Measurements from ENCODE around the gene CUEDC1.

Gene CUEDC1

GRCh38 chr17:57880086-57880456, 75.1 kb downstream of the CUEDC1 start:
- DNase-seq (ENCODE audit: low read depth in 2 of 2, low spot score in 1 of 2): no peak

DNA sequence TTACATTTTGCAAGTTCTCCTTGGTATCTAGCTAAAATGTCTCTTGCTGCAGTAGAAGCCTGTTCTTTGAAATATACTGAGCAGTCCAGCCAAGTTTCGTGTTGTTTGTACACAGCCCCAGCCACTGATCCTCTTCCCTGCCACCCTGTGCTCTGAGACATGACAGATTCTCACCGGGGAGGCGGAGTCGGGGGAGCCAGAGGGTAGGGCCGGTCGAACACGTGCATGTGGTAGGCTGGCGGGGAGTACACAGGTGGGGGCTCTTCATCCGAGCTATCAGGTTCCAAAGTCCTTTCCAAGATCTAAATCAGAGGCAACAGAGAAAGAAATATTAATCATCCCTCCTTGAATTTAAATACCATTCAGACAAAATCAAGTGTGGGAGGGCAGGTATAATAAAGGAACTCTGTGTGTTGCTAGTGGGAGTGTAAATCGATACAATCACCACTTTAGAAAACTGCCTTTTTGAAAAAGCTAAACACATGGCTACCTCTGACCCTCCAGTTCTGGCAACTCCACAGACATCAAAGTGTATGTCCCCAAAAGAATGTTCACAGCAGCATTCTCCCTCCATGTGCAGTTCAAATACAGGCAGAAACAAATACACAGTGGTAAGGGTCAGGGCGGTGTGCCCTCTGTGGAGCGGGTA, 75.7 kb downstream of the CUEDC1 start:
- no peak for DNase-seq (ENCODE audit: low read depth in 2 of 2, low spot score in 1 of 2)

GRCh38 chr17:57877803-57878377, 77.3 kb downstream of the CUEDC1 start:
- no peak for DNase-seq (ENCODE audit: low read depth in 2 of 2, low spot score in 1 of 2)

DNA sequence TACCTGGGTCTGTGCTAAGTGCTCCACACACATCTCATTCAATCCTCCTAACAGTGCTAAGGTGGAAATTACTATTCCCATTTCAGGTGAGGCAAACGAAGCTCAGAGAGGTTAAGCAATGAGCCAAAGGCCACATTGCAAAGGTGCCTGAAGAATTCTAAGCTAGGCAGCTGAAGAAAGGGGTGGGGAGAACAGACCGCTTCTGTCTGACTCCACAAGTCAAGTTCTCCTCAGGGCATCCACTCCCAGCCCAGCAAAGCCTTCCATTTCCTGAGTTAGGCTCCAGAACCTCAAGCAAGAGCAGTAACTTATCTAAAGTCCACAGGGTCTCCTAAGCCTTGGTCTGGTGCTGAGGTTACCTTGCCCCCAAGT, 78.4 kb downstream of the CUEDC1 start:
- no peak for DNase-seq (ENCODE audit: low read depth in 2 of 2, low spot score in 1 of 2)

- DNase-seq (ENCODE audit: low read depth in 2 of 2, low spot score in 1 of 2): no peak
Measured at GRCh38 chr17:57876023-57876865, 79.0 kb downstream of the CUEDC1 start.

- no peak for DNase-seq (ENCODE audit: low read depth in 2 of 2, low spot score in 1 of 2)
Measured at GRCh38 chr17:57875290-57876022, 79.8 kb downstream of the CUEDC1 start.

DNA sequence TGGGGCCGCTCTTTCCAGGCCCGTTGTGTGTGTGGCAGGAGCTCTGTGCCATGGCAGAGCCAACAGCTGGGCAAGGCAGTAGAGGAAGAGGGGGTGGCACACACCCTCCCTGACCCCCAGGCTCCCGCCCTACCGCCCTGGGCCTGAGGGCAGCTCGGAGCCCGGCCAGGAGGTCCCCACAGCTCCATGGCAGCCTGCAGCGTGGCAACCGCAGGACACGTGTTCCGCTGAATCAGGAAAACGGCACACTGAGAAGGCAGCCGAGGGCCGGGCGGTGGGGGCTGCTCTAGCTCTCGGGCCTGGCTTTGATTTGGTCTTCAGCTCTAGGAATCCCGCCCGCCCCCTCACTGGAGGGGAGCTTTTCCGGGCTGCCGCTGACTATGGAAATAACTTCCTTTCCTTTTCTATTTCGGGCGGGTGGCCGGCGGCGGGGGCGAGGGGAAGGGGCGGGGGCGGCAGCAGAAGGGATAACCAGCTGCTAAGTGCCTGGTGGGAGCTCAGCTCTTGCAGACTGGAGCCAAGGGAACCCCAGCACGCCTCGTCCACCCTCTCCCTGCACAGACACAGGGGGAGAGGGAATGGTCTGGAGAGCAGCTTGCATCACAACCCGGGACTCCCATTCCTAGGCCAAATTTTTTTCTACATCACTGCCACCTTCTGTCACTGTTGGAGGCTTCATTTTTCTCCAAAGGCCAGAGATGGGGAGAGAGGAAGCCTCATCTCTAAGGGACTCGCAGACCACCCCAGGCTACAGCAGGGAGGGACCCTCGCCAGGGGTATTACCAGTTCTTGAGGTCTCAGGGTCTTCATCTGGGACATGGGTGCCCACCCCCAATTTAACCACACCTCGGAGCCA, 80.5 kb downstream of the CUEDC1 start:
- DNase-seq (ENCODE audit: low read depth in 2 of 2, low spot score in 1 of 2): no peak

DNA sequence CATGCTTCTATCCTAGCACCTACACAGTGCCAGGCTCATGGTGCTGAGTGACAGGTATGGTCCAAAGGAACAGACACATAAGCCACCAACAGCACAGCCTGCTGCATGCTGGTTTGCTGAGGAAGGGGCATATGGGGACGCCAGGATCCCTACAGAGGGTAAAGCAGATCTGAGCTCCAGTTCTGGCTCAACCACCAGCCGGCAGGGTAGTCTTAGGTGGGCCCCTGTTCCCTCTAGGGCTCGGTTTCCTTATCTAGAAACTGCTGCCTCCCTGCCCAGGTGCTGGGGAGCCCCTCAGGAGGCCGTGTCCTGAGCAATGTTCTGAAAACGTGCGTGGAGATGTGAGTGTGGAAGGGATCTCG, 81.2 kb downstream of the CUEDC1 start:
- no peak for DNase-seq (ENCODE audit: low read depth in 2 of 2, low spot score in 1 of 2)

DNA sequence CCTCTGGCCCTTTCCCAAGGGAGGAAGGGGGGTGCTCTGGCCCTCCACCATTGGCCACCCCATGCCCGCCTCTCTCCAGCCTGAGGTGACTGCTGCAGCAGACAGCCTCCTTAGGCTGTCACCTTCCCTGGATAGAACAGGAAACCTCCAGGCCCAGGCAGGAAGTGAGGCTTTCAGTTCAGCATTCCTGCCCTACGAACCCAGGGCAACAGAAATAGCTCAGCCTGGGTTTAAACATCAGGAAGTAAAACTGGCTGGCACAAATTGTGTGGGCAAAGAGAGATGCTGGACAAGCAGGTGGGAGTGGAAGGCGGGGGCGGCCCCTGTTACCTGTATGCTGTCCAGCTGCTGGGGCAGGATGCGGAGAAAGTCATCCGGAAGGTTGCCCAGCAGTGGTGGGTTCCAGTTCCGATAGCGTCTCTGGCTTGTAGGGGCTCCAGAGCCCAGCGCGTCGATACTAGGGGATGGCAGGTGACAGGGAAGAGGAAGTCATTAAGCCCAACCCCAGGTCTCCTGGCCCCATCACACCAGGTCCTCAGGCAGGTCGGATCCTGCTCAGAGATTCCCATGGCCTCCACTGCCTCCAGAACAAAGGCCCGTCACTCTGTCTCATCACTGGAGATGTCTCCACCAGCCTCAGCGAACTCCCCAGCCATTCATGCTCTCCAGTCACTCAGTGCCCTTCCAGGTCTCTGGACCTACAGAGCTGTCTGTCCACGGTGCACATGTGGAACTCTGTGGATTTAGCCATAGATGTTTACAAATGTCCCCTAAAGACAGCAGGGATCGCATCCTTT, 81.8 kb downstream of the CUEDC1 start:
- DNase-seq (ENCODE audit: low read depth in 2 of 2, low spot score in 1 of 2): no peak

GRCh38 chr17:57872536-57872935, 82.7 kb downstream of the CUEDC1 start:
- DNase-seq (ENCODE audit: low read depth in 2 of 2, low spot score in 1 of 2): no peak

- no peak for DNase-seq (ENCODE audit: low read depth in 2 of 2, low spot score in 1 of 2)
Measured at GRCh38 chr17:57871863-57872262, 83.3 kb downstream of the CUEDC1 start.

GRCh38 chr17:57871155-57871554, 84.1 kb downstream of the CUEDC1 start:
- DNase-seq (ENCODE audit: low read depth in 2 of 2, low spot score in 1 of 2): no peak

GRCh38 chr17:57870283-57870635, 85.0 kb downstream of the CUEDC1 start:
- DNase-seq (ENCODE audit: low read depth in 2 of 2, low spot score in 1 of 2): no peak

GRCh38 chr17:57869617-57870282, 85.5 kb downstream of the CUEDC1 start:
- no peak for DNase-seq (ENCODE audit: low read depth in 2 of 2, low spot score in 1 of 2)

DNA sequence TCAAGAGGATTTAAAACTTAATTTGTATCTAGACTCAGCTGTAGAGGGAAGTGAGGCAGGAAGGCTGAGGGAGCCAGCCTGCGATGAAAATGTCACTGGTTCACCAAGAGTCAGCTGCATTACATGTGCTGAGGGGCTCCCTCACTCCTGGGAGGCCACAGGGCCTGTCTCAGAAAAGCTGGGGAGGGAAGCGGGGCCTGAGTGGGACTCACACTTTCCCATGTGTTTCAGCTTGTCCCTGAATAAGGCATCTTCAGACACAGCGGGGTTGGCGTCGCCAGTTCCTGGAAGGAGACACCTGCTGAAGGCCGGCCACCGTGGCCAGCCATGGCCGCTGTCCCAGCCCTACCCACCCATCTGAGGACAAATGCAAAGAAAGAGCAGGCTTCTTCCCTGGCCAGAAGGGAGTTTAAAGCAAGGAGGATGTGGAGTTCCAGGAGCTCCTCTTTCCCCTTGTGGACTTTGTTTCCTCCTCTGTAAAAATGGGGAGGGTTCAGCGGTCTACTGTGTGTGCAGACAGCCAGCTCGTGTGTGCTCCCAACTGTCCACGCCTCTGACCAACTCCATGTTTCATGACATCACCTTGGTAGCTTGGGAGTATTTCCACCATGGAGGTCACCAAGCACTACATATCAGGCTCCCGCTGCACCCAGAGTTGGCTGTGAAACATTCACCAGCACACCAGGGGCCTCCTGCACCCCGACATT, 86.1 kb downstream of the CUEDC1 start:
- no peak for DNase-seq (ENCODE audit: low read depth in 2 of 2, low spot score in 1 of 2)

DNA sequence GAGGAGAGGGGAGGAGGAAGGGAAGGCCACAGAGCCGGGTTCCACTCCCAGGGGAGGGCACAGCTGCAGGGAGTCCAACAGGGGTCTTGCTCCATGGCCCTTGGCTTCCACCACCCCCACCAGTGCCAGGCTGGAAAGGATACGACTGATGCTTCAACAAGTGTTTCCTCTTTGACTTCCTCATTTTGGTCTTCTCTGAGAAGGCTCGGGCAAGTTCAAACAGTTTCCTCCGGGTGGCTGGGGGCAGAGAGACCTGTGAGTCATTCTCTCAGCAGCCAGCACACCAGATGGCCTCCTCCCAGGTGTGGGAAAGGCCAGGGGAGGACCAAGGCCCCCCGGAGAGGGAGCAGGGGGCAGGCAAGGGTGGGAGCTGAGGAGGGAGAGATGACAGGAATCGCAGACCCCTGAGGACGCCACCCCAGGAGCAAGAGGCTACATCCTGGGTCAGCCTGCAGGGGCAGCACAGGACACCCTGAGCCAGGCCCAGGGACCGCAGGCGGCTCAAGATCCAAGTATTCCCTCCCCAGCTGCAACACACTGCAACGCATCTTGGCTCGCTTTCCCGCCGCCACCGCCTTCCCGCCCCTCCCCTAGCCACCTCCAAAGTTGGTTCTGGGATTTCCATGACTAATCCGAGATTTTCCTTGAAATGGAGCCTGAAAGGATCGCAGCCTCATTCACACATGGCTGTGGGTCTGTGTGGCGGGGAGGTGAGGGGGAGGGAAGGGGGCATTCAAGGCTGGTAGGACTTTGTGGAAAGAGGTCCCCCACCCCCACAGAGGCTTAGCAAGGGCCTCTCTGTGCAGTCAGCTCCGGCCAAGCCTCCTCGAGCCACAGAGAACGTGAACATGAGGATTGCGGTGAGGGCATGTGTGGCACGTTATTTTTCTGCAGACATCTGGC, 87.0 kb downstream of the CUEDC1 start:
- DNase-seq (ENCODE audit: low read depth in 2 of 2, low spot score in 1 of 2): no peak

GRCh38 chr17:57867126-57867525, 88.1 kb downstream of the CUEDC1 start:
- no peak for DNase-seq (ENCODE audit: low read depth in 2 of 2, low spot score in 1 of 2)

DNA sequence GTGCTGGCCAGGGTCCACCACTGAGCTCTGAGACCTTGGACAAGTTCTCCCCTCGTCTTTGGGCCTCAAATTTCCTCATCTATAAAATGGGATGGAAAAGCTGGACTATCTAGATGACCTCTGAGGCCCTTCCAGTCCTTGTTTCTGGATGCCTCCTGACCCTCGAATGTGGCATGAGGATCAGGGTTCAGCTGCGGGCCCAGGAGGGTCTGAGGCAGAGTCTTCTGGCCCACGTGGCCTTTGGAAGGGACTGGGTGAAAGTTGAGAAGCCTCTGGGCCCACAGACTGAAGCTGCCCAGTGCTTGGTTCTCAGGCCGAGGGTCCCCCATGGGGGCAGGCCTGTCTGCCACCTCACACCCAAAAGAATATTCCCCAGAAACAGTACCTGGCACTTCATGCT, 88.5 kb downstream of the CUEDC1 start:
- no peak for DNase-seq (ENCODE audit: low read depth in 2 of 2, low spot score in 1 of 2)
